Mesenteric fat pad (tissue), 1 donor: ENCODE data around the gene C2orf49. TPM values are rescaled to one million over a fixed set of nuclear protein-coding genes. Genes with fewer than 3 reads are reported as not detected.

ENCODE experiments used
- DNase-seq: peaks from one replicate; pipeline ENCODE4 v3.0.0-alpha.2; 2020; ENCODE audit warnings: low spot score
- long read RNA-seq: library from polyadenylated mRNA; unstranded; transcript quantifications from one replicate; pipeline ENCODE4 v2.0.0, GENCODE V29; 2020
- total RNA-seq: library from RNA; stranded (reverse); fragmentation: NEBNext Ultra II Directional; extraction: Animal tissue kit (Norgen Biotek cat#: 25700); gene quantifications from one replicate; pipeline ENCODE4 v1.2.1, GENCODE V29; 2021
- donor health status: DM: yes; HTN: yes; CAD: no.

C2orf49 gene
- total RNA-seq, result 12.8 TPM
- long read RNA-seq, full-length matches to known transcripts, result 8 of 9 reads
- long read RNA-seq, partial matches to known transcripts, result 1 of 9 reads
- long read RNA-seq, other reads (novel, unspliced or antisense), result 0 of 9 reads

DNA sequence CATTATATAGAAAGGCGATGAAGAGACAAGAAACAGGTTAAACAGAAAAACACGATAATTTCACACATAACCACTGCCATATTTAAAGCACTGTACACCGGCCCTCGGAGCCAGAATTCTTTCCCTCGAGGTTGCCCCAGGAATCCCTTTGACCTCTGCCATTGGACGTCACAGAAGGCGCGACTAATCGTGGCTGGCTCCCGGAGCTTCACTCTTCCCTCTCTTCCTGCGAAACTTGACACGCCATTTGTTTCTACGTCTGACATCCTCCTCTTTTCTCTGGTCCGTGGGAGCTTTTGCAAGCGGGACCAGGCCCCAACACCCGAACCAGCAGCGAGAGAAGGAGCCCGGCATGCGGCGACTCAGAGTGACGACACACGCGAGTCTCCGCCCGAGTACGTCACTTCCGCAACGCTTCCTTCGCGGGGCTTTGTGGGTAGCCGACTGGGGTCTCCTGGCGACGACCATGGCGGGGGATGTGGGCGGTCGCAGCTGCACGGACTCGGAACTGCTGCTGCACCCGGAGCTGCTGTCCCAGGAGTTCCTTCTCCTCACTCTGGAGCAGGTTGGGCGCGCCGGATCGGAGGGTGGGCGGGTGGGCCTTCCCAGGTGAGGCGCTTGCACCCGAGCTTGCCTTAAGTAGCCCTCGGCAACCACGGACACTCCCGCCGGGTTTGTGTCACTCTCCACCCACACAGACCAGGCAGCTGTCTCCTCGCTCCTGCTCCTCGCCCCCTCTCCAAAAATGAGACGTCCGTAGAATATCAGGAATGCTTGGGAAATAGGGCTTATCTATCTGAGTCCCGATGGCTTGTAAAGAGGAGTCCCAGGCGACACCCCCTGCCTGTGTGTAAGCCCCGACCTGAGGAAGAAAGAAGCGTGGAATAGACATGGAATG lies at the start of gene C2orf49:
C2orf49 (plus strand) TSS at position 419 of the 898 bp plus-strand sequence; CDS start at position 467, 48 bp downstream.
- peak; percentile 96 for DNase-seq

DNA sequence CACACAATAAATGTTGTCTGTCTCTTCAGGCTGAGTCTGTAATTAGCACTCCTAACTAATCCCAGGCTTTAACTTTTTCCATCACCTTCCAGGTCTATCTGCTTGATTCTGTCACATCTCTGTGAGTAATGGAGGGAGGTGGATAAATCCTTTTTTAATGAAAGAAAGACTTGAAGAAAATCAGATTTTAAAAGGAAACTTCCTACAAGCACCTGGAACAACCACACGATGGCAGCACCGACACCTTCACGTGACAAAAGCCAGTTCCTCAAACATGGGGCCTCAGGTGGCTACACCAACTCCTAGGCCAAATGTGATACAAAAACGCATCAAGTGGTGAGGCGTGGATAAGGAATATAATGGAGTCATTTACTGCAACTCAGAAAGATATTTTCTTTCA lies 49.6 kb upstream of the C2orf49 start:
- DNase-seq, result no peak

- no peak for DNase-seq
Measured at GRCh38 chr2:105288133-105288532, 49.2 kb upstream of the C2orf49 start.

- no peak for DNase-seq
Measured at GRCh38 chr2:105290981-105291660, 46.2 kb upstream of the C2orf49 start.

DNA sequence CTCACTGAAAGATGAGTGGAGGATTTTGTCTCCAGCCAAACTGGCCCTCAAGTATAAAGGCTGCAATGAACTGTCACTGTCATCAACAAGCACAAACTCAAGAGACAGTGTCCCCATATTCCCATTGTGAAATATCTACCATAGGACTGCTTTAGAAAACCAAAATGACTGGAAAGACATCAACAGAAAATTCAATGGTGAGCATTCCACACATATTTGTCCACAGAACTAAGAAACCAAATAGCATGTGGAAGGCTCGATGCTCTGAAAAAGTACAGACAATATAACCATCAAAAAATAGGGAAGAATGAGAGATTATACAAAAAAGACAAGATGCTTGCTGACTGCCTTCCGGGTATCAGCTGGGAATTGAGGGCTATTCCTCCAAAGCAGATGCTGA lies 45.4 kb upstream of the C2orf49 start:
- DNase-seq, result no peak

- DNase-seq, result no peak
Measured at GRCh38 chr2:105294046-105294445, 43.3 kb upstream of the C2orf49 start.

- no peak for DNase-seq
Measured at GRCh38 chr2:105294844-105295481, 42.4 kb upstream of the C2orf49 start.

DNA sequence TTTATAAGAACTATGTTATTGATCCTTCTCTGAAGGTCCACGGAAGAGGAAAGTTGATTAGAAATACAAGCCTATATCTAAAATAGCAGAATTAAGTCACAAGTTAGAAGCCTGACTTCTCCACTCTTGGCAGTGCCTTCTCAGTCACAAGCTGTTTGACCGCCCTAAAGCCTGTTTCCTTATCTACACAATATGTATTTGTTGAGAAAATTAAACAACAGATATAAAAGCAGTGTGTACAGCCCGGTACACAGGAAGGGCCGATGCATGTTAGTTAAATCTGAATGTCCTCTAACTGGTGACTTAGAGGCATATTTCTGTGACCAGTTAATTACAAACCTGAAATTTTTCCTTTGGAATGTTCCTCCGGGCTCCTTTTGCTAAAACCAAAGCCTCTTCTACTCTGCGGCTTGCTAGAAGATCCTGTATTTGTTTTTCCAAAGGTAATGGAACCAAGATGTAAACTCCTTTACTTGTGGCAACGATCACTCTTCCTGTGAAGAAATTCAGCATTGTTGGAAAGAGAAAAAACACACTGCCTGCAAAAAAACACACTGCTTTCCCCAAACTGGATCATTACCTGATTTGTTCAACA lies 41.2 kb upstream of the C2orf49 start:
- no peak for DNase-seq

GRCh38 chr2:105297216-105297615 lies 40.1 kb upstream of the C2orf49 start:
- DNase-seq, result no peak

- no peak for DNase-seq
Measured at GRCh38 chr2:105298017-105298416, 39.3 kb upstream of the C2orf49 start.

- no peak for DNase-seq
Measured at GRCh38 chr2:105299290-105299689, 38.0 kb upstream of the C2orf49 start.

GRCh38 chr2:105301646-105302045 lies 35.7 kb upstream of the C2orf49 start:
- no peak for DNase-seq

DNA sequence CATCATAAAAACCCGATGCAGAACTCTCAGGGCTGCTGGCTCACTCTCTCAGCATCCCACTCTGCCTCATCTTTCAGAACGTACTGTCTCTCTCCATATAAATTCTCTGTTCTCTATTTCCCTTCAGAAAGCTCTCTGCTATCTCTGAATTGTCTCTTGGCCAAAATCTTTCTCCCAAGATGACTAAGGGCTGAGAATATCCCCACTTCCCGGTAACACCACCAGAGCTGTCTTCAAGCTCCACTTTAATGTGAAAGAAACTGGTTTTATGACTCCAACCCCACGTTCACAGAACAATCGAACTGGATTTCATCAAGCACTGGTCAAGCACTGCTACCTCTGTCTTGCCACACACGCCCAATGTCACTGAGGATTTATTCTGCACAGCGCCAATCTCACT lies 30.2 kb upstream of the C2orf49 start:
- no peak for DNase-seq

DNA sequence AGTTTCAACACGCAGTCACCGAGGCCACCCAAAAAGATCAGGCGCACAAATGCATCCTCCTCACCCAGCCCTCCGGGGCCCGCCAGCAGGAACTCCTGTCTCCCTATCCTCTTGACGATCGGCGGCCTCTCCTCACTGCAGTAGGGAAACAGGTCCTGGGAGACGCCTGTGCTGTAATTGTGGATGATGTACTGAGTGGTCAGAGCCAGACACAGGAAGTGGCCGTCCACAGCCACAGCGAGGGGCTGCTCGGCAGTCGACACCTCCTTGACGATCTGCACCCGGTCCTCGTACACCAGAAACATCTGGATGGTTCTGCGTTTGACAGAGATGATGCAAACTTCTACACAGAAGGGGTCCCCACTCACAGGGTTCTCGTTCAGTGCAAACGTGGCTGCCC lies 29.8 kb upstream of the C2orf49 start:
- DNase-seq, result no peak

DNA sequence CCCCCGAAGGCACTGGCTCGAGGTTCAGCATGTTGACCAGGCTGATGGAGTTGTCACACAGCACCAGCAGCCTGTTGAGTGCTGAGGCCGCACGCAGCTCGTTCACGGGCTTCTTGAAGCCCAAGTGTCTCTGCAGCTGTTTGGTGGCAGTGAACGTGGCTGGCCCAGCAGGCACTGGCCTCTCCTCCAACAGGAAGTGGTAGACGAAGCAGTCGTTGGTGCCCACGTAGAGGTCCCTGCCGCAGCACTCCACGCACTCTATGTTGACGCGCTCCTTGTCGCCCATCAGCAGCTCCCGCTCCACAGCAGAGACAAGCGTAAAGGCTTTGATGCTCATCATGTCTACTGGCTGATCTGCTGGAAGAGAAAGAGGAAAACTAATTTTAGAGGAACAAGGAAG lies 29.4 kb upstream of the C2orf49 start:
- DNase-seq, result no peak

GRCh38 chr2:105308382-105309146 lies 28.8 kb upstream of the C2orf49 start:
- no peak for DNase-seq

GRCh38 chr2:105309147-105309545 lies 28.2 kb upstream of the C2orf49 start:
- DNase-seq, result no peak

DNA sequence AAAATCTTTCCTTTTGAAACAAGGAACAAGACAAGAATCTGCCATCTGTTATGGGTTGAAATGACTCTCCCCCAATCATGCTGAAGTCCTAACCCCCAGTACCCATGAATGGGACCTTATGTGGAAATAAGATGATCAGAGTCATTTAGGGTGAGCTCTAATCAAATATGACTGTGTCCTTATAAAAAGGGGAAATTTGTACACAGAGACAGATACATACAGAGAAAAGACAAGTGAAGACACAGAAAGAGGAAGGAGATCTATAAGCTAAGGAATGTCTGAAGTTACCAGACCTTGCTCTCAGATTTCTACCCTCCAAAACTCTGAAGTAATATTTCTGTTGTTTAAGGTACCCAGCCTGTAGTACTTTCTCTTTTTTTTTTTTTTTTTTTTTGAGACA lies 23.5 kb upstream of the C2orf49 start:
- DNase-seq, result no peak

GRCh38 chr2:105315314-105315713 lies 22.0 kb upstream of the C2orf49 start:
- DNase-seq, result no peak

DNA sequence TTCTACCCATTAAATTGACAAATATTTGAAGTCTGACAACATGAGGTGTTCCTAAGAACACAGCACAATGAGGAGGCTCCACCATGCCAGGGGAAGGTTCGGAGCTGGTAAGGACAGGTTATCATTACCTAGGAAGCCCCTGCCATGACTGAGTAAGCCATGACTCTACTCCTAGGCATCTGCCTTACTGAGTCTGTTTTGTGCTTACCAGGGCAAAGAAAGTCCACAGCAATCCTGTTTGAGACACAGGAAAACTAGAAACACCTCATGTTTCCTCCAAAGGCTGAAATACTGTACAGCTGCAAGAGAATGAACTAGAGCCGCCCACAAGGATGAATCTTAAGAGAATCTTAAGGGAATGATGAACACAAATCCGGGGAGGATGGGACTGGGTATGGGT lies 19.4 kb upstream of the C2orf49 start:
- no peak for DNase-seq
